GM23338 (cell line): ENCODE measurements around the gene DDX41. TPM values are rescaled to one million over a fixed set of nuclear protein-coding genes. Genes with fewer than 3 reads are reported as not detected.

Source experiments
- ATAC-seq: fragments of 200-7000 bp; cut with Tn5 transposase; 3 replicates; pipeline ENCODE4 v1.9.1; 2020
- DNase-seq: peaks from one replicate; pipeline ENCODE4 v3.0.0-alpha.2; 2015; ENCODE audit warnings: low spot score
- H2AFZ ChIP-seq: fragments of 200-600 bp; sonication (generic); 2 replicates; pipeline ENCODE4 v1.8.0; 2016; ENCODE audit warnings: antibody characterized with exemption, mild to moderate bottlenecking, moderate library complexity
- H3F3A ChIP-seq: fragments of 200-600 bp; sonication (generic); replicated peaks from 2 replicates; pipeline ENCODE4 v1.8.0; 2017; ENCODE audit warnings: antibody characterized with exemption, mixed run types, low read depth
- H3K27ac ChIP-seq: fragments of 200-600 bp; sonication (generic); 2 replicates; pipeline ENCODE4 v1.6.1; 2016; ENCODE audit warnings: low read depth
- H3K27me3 ChIP-seq: fragments of 200-600 bp; sonication (generic); 2 replicates; pipeline ENCODE4 v1.8.0; 2016; ENCODE audit warnings: mild to moderate bottlenecking, mixed run types, moderate library complexity; ENCODE audit not compliant: insufficient read depth
- H3K36me3 ChIP-seq: fragments of 200-600 bp; sonication (generic); 2 replicates; pipeline ENCODE4 v1.8.0; 2016; ENCODE audit warnings: mild to moderate bottlenecking; ENCODE audit not compliant: insufficient read depth
- H3K4me1 ChIP-seq: fragments of 200-600 bp; sonication (generic); 2 replicates; pipeline ENCODE4 v1.8.0; 2016; ENCODE audit warnings: mild to moderate bottlenecking, moderate library complexity; ENCODE audit not compliant: insufficient read depth
- H3K4me2 ChIP-seq: fragments of 200-600 bp; sonication (generic); 2 replicates; pipeline ENCODE4 v1.7.1; 2017; ENCODE audit warnings: mixed run types
- H3K4me3 ChIP-seq: fragments of 200-600 bp; sonication (generic); 2 replicates; pipeline ENCODE4 v1.6.1; 2016; ENCODE audit warnings: mixed run types
- H3K79me2 ChIP-seq: fragments of 200-600 bp; sonication (generic); replicated peaks from 2 replicates; pipeline ENCODE4 v1.8.0; 2017; ENCODE audit warnings: mild to moderate bottlenecking; ENCODE audit not compliant: insufficient read depth
- H3K9me2 ChIP-seq: fragments of 200-600 bp; sonication (generic); 2 replicates; pipeline ENCODE4 v1.8.0; 2017; ENCODE audit not compliant: insufficient read depth
- H4K20me1 ChIP-seq: fragments of 200-600 bp; sonication (generic); replicated peaks from 2 replicates; pipeline ENCODE4 v1.8.0; 2017; ENCODE audit warnings: mild to moderate bottlenecking; ENCODE audit not compliant: insufficient read depth
- H3K27ac Mint-ChIP-seq: 2 replicates; pipeline ENCODE4 v1.8.0; 2020; ENCODE audit warnings: inconsistent platforms, mild to moderate bottlenecking, moderate library complexity, mixed read lengths
- H3K27me3 Mint-ChIP-seq: 3 replicates; pipeline ENCODE4 v1.8.0; 2022; ENCODE audit warnings: low read depth, mild to moderate bottlenecking, moderate library complexity, mixed read lengths, inconsistent platforms; ENCODE audit not compliant: insufficient read depth, poor library complexity
- H3K36me3 Mint-ChIP-seq: 3 replicates; pipeline ENCODE4 v1.8.0; 2021; ENCODE audit warnings: low read depth, mild to moderate bottlenecking, inconsistent platforms, moderate library complexity, mixed read lengths
- H3K4me1 Mint-ChIP-seq: 3 replicates; pipeline ENCODE4 v1.8.0; 2020; ENCODE audit warnings: mild to moderate bottlenecking, inconsistent platforms, mixed read lengths
- H3K4me3 Mint-ChIP-seq: 3 replicates; pipeline ENCODE4 v1.8.0; 2021; ENCODE audit warnings: moderate library complexity, mild to moderate bottlenecking, inconsistent platforms, mixed read lengths
- H3K9me3 Mint-ChIP-seq: 3 replicates; pipeline ENCODE4 v1.8.0; 2020; ENCODE audit warnings: moderate library complexity, mild to moderate bottlenecking, inconsistent platforms, mixed read lengths
- CREB1 ChIP-seq: fragments of 250-450 bp; sonication (Bioruptor Pico); IDR thresholded peaks from 2 replicates; pipeline ENCODE4 v1.5.0; 2020; ENCODE audit warnings: low read depth, mild to moderate bottlenecking, moderate library complexity
- NANOG ChIP-seq: IDR thresholded peaks from 2 replicates; pipeline ENCODE4 v1.6.1; 2016; ENCODE audit warnings: antibody characterized with exemption, borderline replicate concordance
- REST ChIP-seq: IDR thresholded peaks from one replicate; pipeline ENCODE4 v1.6.1; 2018; ENCODE audit warnings: antibody characterized with exemption; ENCODE audit not compliant: unreplicated experiment
- polyA plus RNA-seq: library from polyadenylated mRNA; unstranded; fragments of >200 nt; fragmentation: Nextera tagmentation; extraction: Ambion mirVana; gene quantifications from 2 replicates; pipeline ENCODE4 v1.2.1, GENCODE V29; 2016
- total RNA-seq: library from RNA; depleted of rRNA; stranded (reverse); fragments of >200 nt; shearing (Covaris generic); gene quantifications from 2 replicates; pipeline ENCODE4 v1.2.3, GENCODE V29; 2014
- TF ChIP-seq, protein P1 (sequence below): fragments of 250-450 bp; sonication (Bioruptor Pico); IDR thresholded peaks from 2 replicates; pipeline ENCODE4 v1.5.0; 2020; ENCODE audit warnings: mild to moderate bottlenecking, moderate library complexity

Gene DDX41
- total and polyA plus RNA-seq, 2 experiments from 2014 or later: 67.1 to 139 TPM

GRCh38 chr5:177476531-177477233 lies 40.1 kb downstream of the DDX41 start:
- H3F3A ChIP-seq: peaks cover 19% of the 10 kb centered on the region
- ATAC-seq: no peak
- no peaks in the 10 kb centered on the region for H3K9me2 ChIP-seq
- Mint-ChIP-seq H3K9me3 (no peaks in the 10 kb centered on the region), H3K4me1 (peaks cover 41% of the 10 kb centered on the region), H3K27me3 (peaks cover 26% of the 10 kb centered on the region), H3K4me3 (no peak overlapping the region; the same call in 2 of the 3 replicates), H3K36me3 (peaks cover 14% of the 10 kb centered on the region), H3K27ac (no peak overlapping the region)
- H4K20me1 ChIP-seq: peaks cover 7% of the 10 kb centered on the region
- DNase-seq: peak; percentile 41
- H3K79me2 ChIP-seq: peaks cover 12% of the 10 kb centered on the region
- TF ChIP-seq, protein P1, sequence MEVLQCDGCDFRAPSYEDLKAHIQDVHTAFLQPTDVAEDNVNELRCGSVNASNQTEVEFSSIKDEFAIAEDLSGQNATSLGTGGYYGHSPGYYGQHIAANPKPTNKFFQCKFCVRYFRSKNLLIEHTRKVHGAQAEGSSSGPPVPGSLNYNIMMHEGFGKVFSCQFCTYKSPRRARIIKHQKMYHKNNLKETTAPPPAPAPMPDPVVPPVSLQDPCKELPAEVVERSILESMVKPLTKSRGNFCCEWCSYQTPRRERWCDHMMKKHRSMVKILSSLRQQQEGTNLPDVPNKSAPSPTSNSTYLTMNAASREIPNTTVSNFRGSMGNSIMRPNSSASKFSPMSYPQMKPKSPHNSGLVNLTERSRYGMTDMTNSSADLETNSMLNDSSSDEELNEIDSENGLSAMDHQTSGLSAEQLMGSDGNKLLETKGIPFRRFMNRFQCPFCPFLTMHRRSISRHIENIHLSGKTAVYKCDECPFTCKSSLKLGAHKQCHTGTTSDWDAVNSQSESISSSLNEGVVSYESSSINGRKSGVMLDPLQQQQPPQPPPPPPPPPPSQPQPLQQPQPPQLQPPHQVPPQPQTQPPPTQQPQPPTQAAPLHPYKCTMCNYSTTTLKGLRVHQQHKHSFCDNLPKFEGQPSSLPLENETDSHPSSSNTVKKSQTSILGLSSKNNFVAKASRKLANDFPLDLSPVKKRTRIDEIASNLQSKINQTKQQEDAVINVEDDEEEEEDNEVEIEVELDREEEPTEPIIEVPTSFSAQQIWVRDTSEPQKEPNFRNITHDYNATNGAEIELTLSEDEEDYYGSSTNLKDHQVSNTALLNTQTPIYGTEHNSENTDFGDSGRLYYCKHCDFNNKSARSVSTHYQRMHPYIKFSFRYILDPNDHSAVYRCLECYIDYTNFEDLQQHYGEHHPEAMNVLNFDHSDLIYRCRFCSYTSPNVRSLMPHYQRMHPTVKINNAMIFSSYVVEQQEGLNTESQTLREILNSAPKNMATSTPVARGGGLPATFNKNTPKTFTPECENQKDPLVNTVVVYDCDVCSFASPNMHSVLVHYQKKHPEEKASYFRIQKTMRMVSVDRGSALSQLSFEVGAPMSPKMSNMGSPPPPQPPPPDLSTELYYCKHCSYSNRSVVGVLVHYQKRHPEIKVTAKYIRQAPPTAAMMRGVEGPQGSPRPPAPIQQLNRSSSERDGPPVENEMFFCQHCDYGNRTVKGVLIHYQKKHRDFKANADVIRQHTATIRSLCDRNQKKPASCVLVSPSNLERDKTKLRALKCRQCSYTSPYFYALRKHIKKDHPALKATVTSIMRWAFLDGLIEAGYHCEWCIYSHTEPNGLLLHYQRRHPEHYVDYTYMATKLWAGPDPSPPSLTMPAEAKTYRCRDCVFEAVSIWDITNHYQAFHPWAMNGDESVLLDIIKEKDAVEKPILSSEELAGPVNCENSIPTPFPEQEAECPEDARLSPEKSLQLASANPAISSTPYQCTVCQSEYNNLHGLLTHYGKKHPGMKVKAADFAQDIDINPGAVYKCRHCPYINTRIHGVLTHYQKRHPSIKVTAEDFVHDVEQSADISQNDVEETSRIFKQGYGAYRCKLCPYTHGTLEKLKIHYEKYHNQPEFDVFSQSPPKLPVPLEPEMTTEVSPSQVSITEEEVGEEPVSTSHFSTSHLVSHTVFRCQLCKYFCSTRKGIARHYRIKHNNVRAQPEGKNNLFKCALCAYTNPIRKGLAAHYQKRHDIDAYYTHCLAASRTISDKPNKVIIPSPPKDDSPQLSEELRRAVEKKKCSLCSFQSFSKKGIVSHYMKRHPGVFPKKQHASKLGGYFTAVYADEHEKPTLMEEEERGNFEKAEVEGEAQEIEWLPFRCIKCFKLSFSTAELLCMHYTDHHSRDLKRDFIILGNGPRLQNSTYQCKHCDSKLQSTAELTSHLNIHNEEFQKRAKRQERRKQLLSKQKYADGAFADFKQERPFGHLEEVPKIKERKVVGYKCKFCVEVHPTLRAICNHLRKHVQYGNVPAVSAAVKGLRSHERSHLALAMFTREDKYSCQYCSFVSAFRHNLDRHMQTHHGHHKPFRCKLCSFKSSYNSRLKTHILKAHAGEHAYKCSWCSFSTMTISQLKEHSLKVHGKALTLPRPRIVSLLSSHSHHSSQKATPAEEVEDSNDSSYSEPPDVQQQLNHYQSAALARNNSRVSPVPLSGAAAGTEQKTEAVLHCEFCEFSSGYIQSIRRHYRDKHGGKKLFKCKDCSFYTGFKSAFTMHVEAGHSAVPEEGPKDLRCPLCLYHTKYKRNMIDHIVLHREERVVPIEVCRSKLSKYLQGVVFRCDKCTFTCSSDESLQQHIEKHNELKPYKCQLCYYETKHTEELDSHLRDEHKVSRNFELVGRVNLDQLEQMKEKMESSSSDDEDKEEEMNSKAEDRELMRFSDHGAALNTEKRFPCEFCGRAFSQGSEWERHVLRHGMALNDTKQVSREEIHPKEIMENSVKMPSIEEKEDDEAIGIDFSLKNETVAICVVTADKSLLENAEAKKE: no peak
- TF ChIP-seq NANOG (no peak), REST (no peak), CREB1 (no peak)
- no peak overlapping the region for H3K4me3 ChIP-seq
- no peak overlapping the region for H3K27ac ChIP-seq
- no peak overlapping the region for H3K4me2 ChIP-seq
- no peak overlapping the region for H2AFZ ChIP-seq
- 0 out of 2 replicates have a peak, but pooled peaks cover 2% of the 10 kb centered on the region for H3K36me3 ChIP-seq
- no peaks in the 10 kb centered on the region for H3K27me3 ChIP-seq
- H3K4me1 ChIP-seq: peaks cover 27% of the 10 kb centered on the region
